Measurements from ENCODE around the gene PGGT1B. TPM values are rescaled to one million over a fixed set of nuclear protein-coding genes. Genes with fewer than 3 reads are reported as not detected.

The PGGT1B gene
- polyA plus RNA-seq, 1 donor from 2014 or later = 6.6 TPM

- no peaks in the 10 kb centered on the region for H3K9me3 ChIP-seq (ENCODE audit: low read length)
- H3K9me2 ChIP-seq (ENCODE audit: insufficient read depth, low read length) = no peaks in the 10 kb centered on the region
- H3K27me3 ChIP-seq (ENCODE audit: insufficient read depth, low read depth, low read length) = no peaks in the 10 kb centered on the region
- peak overlapping the region; percentile 80 for H3K4me2 ChIP-seq (ENCODE audit: low read length)
- H3K9ac ChIP-seq (ENCODE audit: low read length) = peak overlapping the region; percentile 86
- peaks cover 7% of the 10 kb centered on the region for H3F3A ChIP-seq (ENCODE audit: insufficient read depth, low read length, poor library complexity, severe bottlenecking)
- peaks cover 15% of the 10 kb centered on the region for H3K79me2 ChIP-seq (replicated peaks; ENCODE audit: insufficient read depth, low read length)
- TF ChIP-seq POLR2AphosphoS5 (IDR thresholded peaks at IDR 0.05) = no peak
- no peak for TF ChIP-seq EZH2 (IDR thresholded peaks at IDR 0.05; ENCODE audit: borderline replicate concordance, insufficient read depth, low read length, poor library complexity, severe bottlenecking)
- TF ChIP-seq RAD21 (conservative IDR thresholded peaks at IDR 0.05) = no peak
- TF ChIP-seq MXI1 (conservative IDR thresholded peaks at IDR 0.05; ENCODE audit: poor library complexity, severe bottlenecking) = no peak
- no peak for TF ChIP-seq CTCF (IDR thresholded peaks at IDR 0.05; ENCODE audit: poor library complexity, severe bottlenecking)
- TF ChIP-seq EP300 (conservative IDR thresholded peaks at IDR 0.05; ENCODE audit: poor library complexity, severe bottlenecking) = no peak
- H4K20me1 ChIP-seq (ENCODE audit: insufficient read depth) = no peaks in the 10 kb centered on the region
- peak overlapping the region; percentile 88 for H2AFZ ChIP-seq (ENCODE audit: low read depth, low read length)
- peak overlapping the region; percentile 79 for H3K4me3 ChIP-seq (ENCODE audit: low read length)
- H3K36me3 ChIP-seq (ENCODE audit: insufficient read depth, low read length) = peaks cover 5% of the 10 kb centered on the region
- no peak overlapping the region for H3K27ac ChIP-seq (ENCODE audit: low read length)
These were observed 83.7 kb downstream of the PGGT1B start for GRCh38 chr5:115179030-115179393.

- H3K4me3 ChIP-seq (ENCODE audit: low read length) = peak overlapping the region; percentile 85
- H3F3A ChIP-seq (ENCODE audit: insufficient read depth, low read length, poor library complexity, severe bottlenecking) = peaks cover 9% of the 10 kb centered on the region
- H2AFZ ChIP-seq (ENCODE audit: low read depth, low read length) = no peak overlapping the region
- no peak overlapping the region for H3K27ac ChIP-seq (ENCODE audit: low read length)
- H4K20me1 ChIP-seq (ENCODE audit: insufficient read depth) = no peaks in the 10 kb centered on the region
- peak overlapping the region; percentile 78 for H3K4me2 ChIP-seq (ENCODE audit: low read length)
- peaks cover 38% of the 10 kb centered on the region for H3K79me2 ChIP-seq (replicated peaks; ENCODE audit: insufficient read depth, low read length)
- TF ChIP-seq POLR2AphosphoS5 (IDR thresholded peaks at IDR 0.05) (no peak), RAD21 (conservative IDR thresholded peaks at IDR 0.05) (no peak), CTCF (IDR thresholded peaks at IDR 0.05; ENCODE audit: poor library complexity, severe bottlenecking) (no peak), MXI1 (conservative IDR thresholded peaks at IDR 0.05; ENCODE audit: poor library complexity, severe bottlenecking) (no peak), EZH2 (IDR thresholded peaks at IDR 0.05; ENCODE audit: borderline replicate concordance, insufficient read depth, low read length, poor library complexity, severe bottlenecking) (no peak), TAF1 (IDR thresholded peaks at IDR 0.05; ENCODE audit: low read depth) (no peak), SMC3 (conservative IDR thresholded peaks at IDR 0.05; ENCODE audit: poor library complexity) (no peak), REST (IDR thresholded peaks at IDR 0.05; ENCODE audit: borderline replicate concordance) (no peak), EP300 (conservative IDR thresholded peaks at IDR 0.05; ENCODE audit: poor library complexity, severe bottlenecking) (no peak)
- no peaks in the 10 kb centered on the region for H3K9me2 ChIP-seq (ENCODE audit: insufficient read depth, low read length)
- H3K9me3 ChIP-seq (ENCODE audit: low read length) = peaks cover 8% of the 10 kb centered on the region
- peak overlapping the region; percentile 89 for H3K9ac ChIP-seq (ENCODE audit: low read length)
- no peaks in the 10 kb centered on the region for H3K36me3 ChIP-seq (ENCODE audit: insufficient read depth, low read length)
- peaks cover 5% of the 10 kb centered on the region for H3K27me3 ChIP-seq (ENCODE audit: insufficient read depth, low read depth, low read length)
These were observed 91.7 kb downstream of the PGGT1B start for GRCh38 chr5:115170929-115171510.

All from neural cell (in vitro differentiated cells).